IPS DF 4.7 (cell line): Measurements from ENCODE around the gene ZNF43.
"Not testable (repeated sequence)": the region's sequence is repeated elsewhere in the genome, so short reads cannot be mapped to it uniquely, and the experiment has no call there.

Experiments
- DNase-seq: peaks from one replicate; pipeline ENCODE4 v3.0.0-alpha.2; 2013; ENCODE audit warnings: low spot score; ENCODE audit errors: extremely low read depth

The ZNF43 gene

GRCh38 chr19:21808400-21809000, 27.5 kb downstream of the ZNF43 start:
- not testable (repeated sequence) for DNase-seq

GRCh38 chr19:21789466-21790085, 46.4 kb downstream of the ZNF43 start:
- DNase-seq = no peak

- no peak for DNase-seq
These were observed 49.0 kb downstream of the ZNF43 start for GRCh38 chr19:21786936-21787335.

GRCh38 chr19:21775792-21776191, 60.2 kb downstream of the ZNF43 start:
- DNase-seq = not testable (repeated sequence)

- DNase-seq = peak; percentile 76
These were observed 68.7 kb downstream of the ZNF43 start, which contains the start of gene ZNF100 for GRCh38 chr19:21767065-21767800. TSS of gene ZNF100 (minus strand) at chr19:21767579. CDS start at chr19:21767429, 150 bp downstream.

- DNase-seq = not testable (repeated sequence)
These were observed 69.3 kb downstream of the ZNF43 start for GRCh38 chr19:21766705-21767064.

- no peak for DNase-seq
These were observed 70.8 kb downstream of the ZNF43 start for GRCh38 chr19:21765151-21765550.

GRCh38 chr19:21761547-21761946, 74.4 kb downstream of the ZNF43 start:
- not testable (repeated sequence) for DNase-seq

- no peak for DNase-seq
These were observed 77.7 kb downstream of the ZNF43 start for GRCh38 chr19:21758296-21758695.

- not testable (repeated sequence) for DNase-seq
These were observed 80.4 kb downstream of the ZNF43 start for GRCh38 chr19:21755555-21755954.
